ENCODE measurements around the gene FAM20B. TPM values are rescaled to one million over a fixed set of nuclear protein-coding genes. Genes with fewer than 3 reads are reported as not detected.

The FAM20B gene
- total RNA-seq, 1 donor, result 41.5 TPM

GRCh38 chr1:179023946-179024650 lies 1.6 kb upstream of the FAM20B start:
- DNase-seq (ENCODE audit: low read depth), result no peak
- no peak overlapping the region for H3K4me3 ChIP-seq (ENCODE audit: low read depth, low read length)
- no peak for TF ChIP-seq CTCF (IDR thresholded peaks at IDR 0.05; ENCODE audit: insufficient read depth, low read length)

- TF ChIP-seq CTCF (IDR thresholded peaks at IDR 0.05; ENCODE audit: insufficient read depth, low read length), result no peak
- no peak for DNase-seq (ENCODE audit: low read depth)
- H3K4me3 ChIP-seq (ENCODE audit: low read depth, low read length), result peak overlapping the region; percentile 82
These were observed 500 bp downstream of the FAM20B start for GRCh38 chr1:179025975-179026812.

- no peak for TF ChIP-seq CTCF (IDR thresholded peaks at IDR 0.05; ENCODE audit: insufficient read depth, low read length)
- peak; percentile 63 for DNase-seq (ENCODE audit: low read depth)
These were observed 1.3 kb downstream of the FAM20B start for GRCh38 chr1:179026813-179027669.

GRCh38 chr1:179029321-179029759 lies 3.6 kb downstream of the FAM20B start:
- H3K4me3 ChIP-seq (ENCODE audit: low read depth, low read length), result no peak overlapping the region
- TF ChIP-seq CTCF (IDR thresholded peaks at IDR 0.05; ENCODE audit: insufficient read depth, low read length), result no peak
- no peak for DNase-seq (ENCODE audit: low read depth)

More at GRCh38 chr1:179026813-179027669, 1.3 kb downstream of the FAM20B start:
- H3K4me3 ChIP-seq (ENCODE audit: low read depth, low read length), result peak overlapping the region; percentile 82

GRCh38 chr1:179030130-179030529 lies 4.4 kb downstream of the FAM20B start:
- no peak for DNase-seq (ENCODE audit: low read depth)
- no peak for TF ChIP-seq CTCF (IDR thresholded peaks at IDR 0.05; ENCODE audit: insufficient read depth, low read length)
- H3K4me3 ChIP-seq (ENCODE audit: low read depth, low read length), result no peak overlapping the region

- H3K4me3 ChIP-seq (ENCODE audit: low read depth, low read length), result no peak overlapping the region
- DNase-seq (ENCODE audit: low read depth), result no peak
- TF ChIP-seq CTCF (IDR thresholded peaks at IDR 0.05; ENCODE audit: insufficient read depth, low read length), result no peak
These were observed 5.0 kb downstream of the FAM20B start for GRCh38 chr1:179030683-179031082.
